Fibroblast of villous mesenchyme (primary cell): ENCODE data around the gene WHRN. TPM values are rescaled to one million over a fixed set of nuclear protein-coding genes. Genes with fewer than 3 reads are reported as not detected.
A peak's percentile ranks its signal among the peaks of the same experiment; 100 is the strongest.

ENCODE experiments used
- DNase-seq: peaks from one replicate; pipeline ENCODE4 v3.0.0-alpha.2; 2010; ENCODE audit warnings: low read depth
- H3K4me3 ChIP-seq: 2 replicates; pipeline ENCODE4 v1.5.1; 2011; ENCODE audit warnings: low read depth, mild to moderate bottlenecking, low read length
- CTCF ChIP-seq: IDR thresholded peaks from 2 replicates; pipeline ENCODE4 v1.5.1; 2012; ENCODE audit warnings: low read depth, mild to moderate bottlenecking, low read length; ENCODE audit not compliant: insufficient read depth
- total RNA-seq: library from RNA; depleted of rRNA; stranded (reverse); fragments of >200 nt; gene quantifications from 2 replicates; pipeline ENCODE4 v1.2.3, GENCODE V29; 2012

Gene WHRN
- total RNA-seq, 1 donor = 1.3 TPM

DNA sequence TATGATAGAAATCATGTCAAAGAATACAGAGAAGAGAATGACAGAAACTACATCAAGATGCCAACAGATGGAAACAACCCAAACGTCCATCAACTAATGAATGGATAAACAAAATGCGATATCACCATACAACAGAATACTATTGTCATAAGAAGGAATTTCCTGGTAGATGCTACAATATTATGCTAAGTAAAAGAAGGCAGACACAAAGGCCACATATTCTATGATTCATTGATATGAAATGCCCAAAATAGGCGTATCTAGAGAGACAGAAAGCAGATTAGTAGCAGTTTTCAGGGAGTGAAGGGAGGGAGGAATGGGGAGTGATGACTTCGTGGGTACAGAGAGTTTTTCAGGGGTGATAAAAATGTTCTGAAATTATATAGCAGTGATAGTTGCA is 59.2 kb downstream of the WHRN start:
- TF ChIP-seq CTCF = no peak
- no peak overlapping the region for H3K4me3 ChIP-seq
- DNase-seq = peak; percentile 32

GRCh38 chr9:114445616-114446015 is 59.7 kb downstream of the WHRN start:
- TF ChIP-seq CTCF = no peak
- DNase-seq = no peak
- no peak overlapping the region for H3K4me3 ChIP-seq

- no peak for DNase-seq
- TF ChIP-seq CTCF = no peak
- H3K4me3 ChIP-seq = no peak overlapping the region
Observed at GRCh38 chr9:114442022-114442421, 63.3 kb downstream of the WHRN start.

DNA sequence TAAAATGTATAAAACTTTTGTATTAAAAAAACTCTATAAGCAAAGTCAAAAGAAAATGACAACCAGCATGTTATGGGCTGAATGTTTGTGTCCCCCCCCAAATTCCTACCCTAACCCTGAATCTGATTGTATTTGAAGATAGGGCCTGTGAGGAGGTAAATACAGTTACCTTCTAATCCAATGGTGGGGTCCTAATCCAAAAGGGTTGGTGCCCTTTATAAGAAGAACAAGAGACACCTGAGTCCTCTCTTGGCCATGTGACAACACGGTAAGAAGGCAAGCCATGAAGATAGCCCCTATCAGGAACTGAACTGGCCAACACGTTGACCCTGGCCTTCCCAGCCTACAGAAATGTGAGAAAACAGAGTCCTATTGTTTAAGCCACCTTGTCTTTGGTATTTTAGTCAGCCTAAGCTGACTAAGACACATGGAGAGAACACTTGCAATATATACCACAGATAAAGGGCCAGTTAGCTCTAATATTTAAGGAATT is 67.8 kb downstream of the WHRN start:
- TF ChIP-seq CTCF = no peak
- no peak for DNase-seq
- H3K4me3 ChIP-seq = no peak overlapping the region

GRCh38 chr9:114434878-114435311 is 70.4 kb downstream of the WHRN start:
- TF ChIP-seq CTCF = peak; percentile 68
- DNase-seq = peak; percentile 26
- no peak overlapping the region for H3K4me3 ChIP-seq

DNA sequence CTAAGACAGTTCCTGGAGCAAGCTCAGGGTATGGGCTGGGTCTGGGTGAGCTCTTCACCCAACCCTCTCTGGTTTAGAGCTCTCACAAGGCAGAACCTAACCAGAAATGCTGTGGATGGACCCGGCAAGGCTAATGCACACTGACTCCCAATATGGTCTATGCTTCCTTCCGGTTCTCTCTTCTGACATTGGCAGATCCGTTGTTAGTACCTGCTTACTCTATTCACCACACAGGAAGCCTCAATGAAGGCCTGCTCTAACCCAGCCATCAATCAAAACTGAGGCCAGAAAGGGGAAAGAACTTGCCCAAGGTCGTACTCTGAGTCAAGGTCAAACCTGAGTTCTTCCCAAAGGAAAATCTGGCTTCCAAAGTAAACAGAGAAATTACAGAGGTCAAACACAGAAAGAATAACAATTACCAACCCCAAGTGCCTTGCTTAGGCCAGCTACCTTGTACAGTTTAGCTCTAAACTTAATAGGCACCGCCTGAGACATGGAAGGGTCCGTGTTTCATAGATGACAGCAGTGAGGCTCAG is 71.5 kb downstream of the WHRN start:
- TF ChIP-seq CTCF = no peak
- no peak overlapping the region for H3K4me3 ChIP-seq

DNA sequence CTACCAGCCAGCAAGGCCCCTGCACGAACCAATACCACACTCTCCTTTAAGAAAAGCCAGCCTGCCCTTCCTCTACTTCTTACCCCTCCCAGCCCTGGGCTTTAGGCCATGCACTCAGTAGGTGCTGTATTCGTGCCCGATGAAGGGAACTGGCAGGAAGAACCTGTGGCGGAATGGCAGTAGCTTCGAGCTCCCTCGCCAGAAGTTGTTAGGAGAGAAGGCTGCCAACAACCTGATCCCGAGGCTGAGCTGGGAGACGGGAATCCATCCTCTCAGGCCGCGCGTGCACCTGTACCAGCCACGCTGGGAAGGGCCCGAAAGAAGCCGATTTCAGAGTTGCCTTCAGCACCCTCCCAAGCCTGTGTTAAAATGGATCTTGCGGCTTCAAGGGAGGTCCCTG is 72.2 kb downstream of the WHRN start:
- no peak for DNase-seq
- no peak overlapping the region for H3K4me3 ChIP-seq
- TF ChIP-seq CTCF = no peak

More for the DNA sequence above, 71.5 kb downstream of the WHRN start:
- no peak for DNase-seq
